Upper lobe of left lung (tissue), 6 donors: ENCODE data around the gene BRAF. TPM values are rescaled to one million over a fixed set of nuclear protein-coding genes. Genes with fewer than 3 reads are reported as not detected.

Experiments
- ATAC-seq, 2 donors: fragments of 200-7000 bp; cut with Tn5 transposase; one replicate each; pipeline ENCODE4 v1.9.1; 2022; ENCODE audit warnings: mild to moderate bottlenecking in 2 of 2, moderate library complexity in 2 of 2; ENCODE audit not compliant: low FRiP score in 2 of 2
- DNase-seq, 2 donors: peaks; one replicate each; pipeline ENCODE4 v3.0.0-alpha.2; 2019 to 2020
- H3K27ac ChIP-seq, 4 donors: fragments of 200-600 bp; sonication (generic); one replicate each; pipeline ENCODE4 v1.5.1; 2016 to 2019
- H3K27me3 ChIP-seq, 4 donors: fragments of 200-600 bp; sonication (generic); one replicate each; pipeline ENCODE4 v1.5.1; 2017 to 2019
- H3K36me3 ChIP-seq, 4 donors: fragments of 200-600 bp; sonication (generic); one replicate each; pipeline ENCODE4 v1.5.1; 2016 to 2019
- H3K4me1 ChIP-seq, 4 donors: fragments of 200-600 bp; sonication (generic); one replicate each; pipeline ENCODE4 v1.5.1; 2018 to 2019
- H3K4me3 ChIP-seq, 4 donors: fragments of 200-600 bp; sonication (generic); one replicate each; pipeline ENCODE4 v1.5.1; 2017 to 2019; ENCODE audit warnings: mild to moderate bottlenecking in 2 of 4, moderate library complexity in 1 of 4
- H3K9me3 ChIP-seq, 4 donors: fragments of 200-600 bp; sonication (generic); one replicate each; pipeline ENCODE4 v1.5.1; 2018 to 2019
- EP300 ChIP-seq, 4 donors: sonication (generic); formaldehyde crosslinking; IDR thresholded peaks; one replicate each; pipeline ENCODE4 v1.5.1; 2017; ENCODE audit warnings: antibody characterized with exemption in 4 of 4, control low read depth in 2 of 4
- POLR2A ChIP-seq, 4 donors: fragments of 450-650 bp; IDR thresholded peaks; one replicate each; pipeline ENCODE4 v1.5.1; 2016 to 2017; ENCODE audit warnings: antibody characterized with exemption in 4 of 4, mild to moderate bottlenecking in 2 of 4
- POLR2AphosphoS5 ChIP-seq, 2 donors: sonication (generic); formaldehyde crosslinking; IDR thresholded peaks; one replicate each; pipeline ENCODE4 v1.5.1; 2017; ENCODE audit warnings: antibody characterized with exemption in 2 of 2
- WGBS, 2 donors: methylation state at CpG; one replicate each; pipeline ENCODE4 v1.1.5; 2017 to 2018; 5-methylcytosine and 5-hydroxymethylcytosine counted together
- total RNA-seq, 6 donors: library from RNA; depleted of rRNA in 4 of 6; stranded (reverse); fragments of >200 nt in 4 of 6; gene quantifications; one replicate each; pipeline versions ENCODE4 v1.1.0 to v1.2.1, GENCODE V29; 2016 to 2021
- TF ChIP-seq, protein P1 (sequence below), 6 experiments: fragments of 450-650 bp in 4 of 6; fragments of 200-600 bp in 2 of 6; sonication (generic) in 2 of 6; IDR thresholded peaks; one replicate each; pipeline ENCODE4 v1.5.1; 2016 to 2019; ENCODE audit warnings: antibody characterized with exemption in 6 of 6
- donor health status: DM: no; HTN: no; CAD: no; lungs with moderate emphysema.
- donor health status: DM: no; HTN: yes; CAD: no; lungs with severe emphysema.

The BRAF gene
- total RNA-seq, 6 donors from 2014 or later = 31.1 to 106 (median 46.0) TPM

GRCh38 chr7:140810830-140811556 lies 113.7 kb downstream of the BRAF start:
- H3K27me3 ChIP-seq = no peaks in the 10 kb centered on the region
- H3K4me3 ChIP-seq = no peak overlapping the region
- H3K36me3 ChIP-seq = no peaks in the 10 kb centered on the region
- 27 to 36% methylated on average over 5 of the region's 5 CpGs for WGBS, 2 donors
- peaks cover 0 to 3% (median 0%) of the 10 kb centered on the region in 4 donors for H3K4me1 ChIP-seq
- DNase-seq (peak in 1 of 2 donors; percentile 56), ATAC-seq (peak; percentile 85 to 91)
- no peaks in the 10 kb centered on the region for H3K9me3 ChIP-seq
- no peak for TF ChIP-seq POLR2A (IDR thresholded peaks at IDR 0.05)
- TF ChIP-seq, protein P1, sequence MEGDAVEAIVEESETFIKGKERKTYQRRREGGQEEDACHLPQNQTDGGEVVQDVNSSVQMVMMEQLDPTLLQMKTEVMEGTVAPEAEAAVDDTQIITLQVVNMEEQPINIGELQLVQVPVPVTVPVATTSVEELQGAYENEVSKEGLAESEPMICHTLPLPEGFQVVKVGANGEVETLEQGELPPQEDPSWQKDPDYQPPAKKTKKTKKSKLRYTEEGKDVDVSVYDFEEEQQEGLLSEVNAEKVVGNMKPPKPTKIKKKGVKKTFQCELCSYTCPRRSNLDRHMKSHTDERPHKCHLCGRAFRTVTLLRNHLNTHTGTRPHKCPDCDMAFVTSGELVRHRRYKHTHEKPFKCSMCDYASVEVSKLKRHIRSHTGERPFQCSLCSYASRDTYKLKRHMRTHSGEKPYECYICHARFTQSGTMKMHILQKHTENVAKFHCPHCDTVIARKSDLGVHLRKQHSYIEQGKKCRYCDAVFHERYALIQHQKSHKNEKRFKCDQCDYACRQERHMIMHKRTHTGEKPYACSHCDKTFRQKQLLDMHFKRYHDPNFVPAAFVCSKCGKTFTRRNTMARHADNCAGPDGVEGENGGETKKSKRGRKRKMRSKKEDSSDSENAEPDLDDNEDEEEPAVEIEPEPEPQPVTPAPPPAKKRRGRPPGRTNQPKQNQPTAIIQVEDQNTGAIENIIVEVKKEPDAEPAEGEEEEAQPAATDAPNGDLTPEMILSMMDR (IDR thresholded peaks at IDR 0.05) = peak; percentile 47 to 84 (median 65)
- no peak overlapping the region for H3K27ac ChIP-seq

- no peaks in the 10 kb centered on the region for H3K9me3 ChIP-seq
- H3K36me3 ChIP-seq = no peaks in the 10 kb centered on the region
- peaks cover 0 to 3% (median 0%) of the 10 kb centered on the region in 4 donors for H3K4me1 ChIP-seq
- ATAC-seq (no peak), DNase-seq (no peak)
- H3K27ac ChIP-seq = no peak overlapping the region
- H3K4me3 ChIP-seq = no peak overlapping the region
- no peaks in the 10 kb centered on the region for H3K27me3 ChIP-seq
- WGBS, 2 donors = 93 to 97% methylated on average over 9 of the region's 9 CpGs
- TF ChIP-seq POLR2AphosphoS5 (IDR thresholded peaks at IDR 0.05) (no peak), EP300 (IDR thresholded peaks at IDR 0.05) (no peak), POLR2A (IDR thresholded peaks at IDR 0.05) (no peak)
- TF ChIP-seq, protein P1 (IDR thresholded peaks at IDR 0.05) = no peak
These were observed 114.3 kb downstream of the BRAF start for GRCh38 chr7:140810385-140810784.

GRCh38 chr7:140778975-140779374 lies 145.8 kb downstream of the BRAF start:
- Histone ChIP-seq H3K27ac (no peak overlapping the region), H3K36me3 (peaks cover 15 to 86% (median 32%) of the 10 kb centered on the region in 4 donors), H3K4me3 (no peak overlapping the region), H3K9me3 (no peaks in the 10 kb centered on the region), H3K4me1 (no peaks in the 10 kb centered on the region), H3K27me3 (no peaks in the 10 kb centered on the region)
- no peak for ATAC-seq
- WGBS, 2 donors = 56 to 57% methylated on average over 2 of the region's 2 CpGs
- no peak for DNase-seq
- TF ChIP-seq POLR2AphosphoS5 (IDR thresholded peaks at IDR 0.05) (no peak), POLR2A (IDR thresholded peaks at IDR 0.05) (no peak), EP300 (IDR thresholded peaks at IDR 0.05) (no peak)
- TF ChIP-seq, protein P1 (IDR thresholded peaks at IDR 0.05) = no peak

GRCh38 chr7:140778568-140778967 lies 146.2 kb downstream of the BRAF start:
- TF ChIP-seq POLR2AphosphoS5 (IDR thresholded peaks at IDR 0.05) (no peak), POLR2A (IDR thresholded peaks at IDR 0.05) (no peak), EP300 (IDR thresholded peaks at IDR 0.05) (no peak)
- TF ChIP-seq, protein P1 (IDR thresholded peaks at IDR 0.05) = no peak
- 91 to 93% methylated on average over 1 of the region's 1 CpG for WGBS, 2 donors
- H3K36me3 ChIP-seq = peaks cover 15 to 86% (median 32%) of the 10 kb centered on the region in 4 donors

GRCh38 chr7:140774371-140774770 lies 150.4 kb downstream of the BRAF start:
- Histone ChIP-seq H3K4me1 (no peaks in the 10 kb centered on the region), H3K27ac (no peak overlapping the region), H3K4me3 (no peak overlapping the region), H3K27me3 (no peaks in the 10 kb centered on the region), H3K9me3 (no peaks in the 10 kb centered on the region), H3K36me3 (peaks cover 7 to 78% (median 19%) of the 10 kb centered on the region in 4 donors)
- DNase-seq (no peak), ATAC-seq (no peak)
- TF ChIP-seq, protein P1 (IDR thresholded peaks at IDR 0.05) = no peak
- TF ChIP-seq POLR2A (IDR thresholded peaks at IDR 0.05) = no peak
- TF ChIP-seq POLR2AphosphoS5 (IDR thresholded peaks at IDR 0.05) = no peak
- TF ChIP-seq EP300 (IDR thresholded peaks at IDR 0.05) = no peak
- WGBS, 2 donors = 93 to 96% methylated on average over 4 of the region's 4 CpGs

More at GRCh38 chr7:140778568-140778967, 146.2 kb downstream of the BRAF start:
- no peak overlapping the region for H3K4me3 ChIP-seq
- no peak overlapping the region for H3K27ac ChIP-seq
- ATAC-seq = no peak
- DNase-seq = no peak
- no peaks in the 10 kb centered on the region for H3K27me3 ChIP-seq
- H3K9me3 ChIP-seq = no peaks in the 10 kb centered on the region
- no peaks in the 10 kb centered on the region for H3K4me1 ChIP-seq
